Loucy (cell line): ENCODE results near the gene CADM4.

Experiments
- EZH2phosphoT487 ChIP-seq: fragments of 200-600 bp; IDR thresholded peaks from 2 replicates; pipeline ENCODE4 v1.6.1; 2018; ENCODE audit warnings: antibody characterized with exemption, mild to moderate bottlenecking, moderate library complexity, borderline replicate concordance
- TF ChIP-seq, protein P1 (sequence below): fragments of 200-600 bp; sonication (generic); conservative IDR thresholded peaks from 2 replicates; pipeline ENCODE4 v1.5.1; 2014; ENCODE audit warnings: mild to moderate bottlenecking, antibody characterized with exemption, low read length

DNA sequence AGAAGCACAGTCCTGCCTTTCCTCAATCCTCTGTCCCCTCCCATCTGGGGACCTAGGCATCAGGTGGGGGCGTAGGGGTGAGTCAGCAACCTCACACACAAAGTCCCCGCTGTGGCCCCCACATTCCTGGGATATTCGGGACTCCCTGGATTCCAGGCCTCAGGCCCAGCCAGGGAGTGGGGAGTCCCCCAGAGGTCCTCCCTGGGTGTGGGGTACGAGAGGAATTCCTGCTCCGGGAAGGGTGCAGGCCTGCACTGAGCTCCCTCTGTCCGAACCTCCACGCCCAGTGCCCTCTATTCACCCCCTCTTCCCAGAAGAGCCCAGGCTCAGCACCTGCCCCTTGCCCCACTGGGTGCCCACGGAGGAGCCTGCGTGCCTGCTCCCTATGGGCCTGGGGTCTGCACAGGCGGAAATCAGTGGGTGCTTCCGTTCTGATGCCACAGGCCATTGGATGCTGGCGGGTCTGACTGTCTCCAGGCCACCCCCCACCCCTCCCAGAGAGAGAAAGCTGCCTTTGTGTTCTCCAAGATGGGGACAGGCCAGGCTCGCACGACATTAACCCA, 3.4 kb downstream of the CADM4 start:
- TF ChIP-seq, protein P1, sequence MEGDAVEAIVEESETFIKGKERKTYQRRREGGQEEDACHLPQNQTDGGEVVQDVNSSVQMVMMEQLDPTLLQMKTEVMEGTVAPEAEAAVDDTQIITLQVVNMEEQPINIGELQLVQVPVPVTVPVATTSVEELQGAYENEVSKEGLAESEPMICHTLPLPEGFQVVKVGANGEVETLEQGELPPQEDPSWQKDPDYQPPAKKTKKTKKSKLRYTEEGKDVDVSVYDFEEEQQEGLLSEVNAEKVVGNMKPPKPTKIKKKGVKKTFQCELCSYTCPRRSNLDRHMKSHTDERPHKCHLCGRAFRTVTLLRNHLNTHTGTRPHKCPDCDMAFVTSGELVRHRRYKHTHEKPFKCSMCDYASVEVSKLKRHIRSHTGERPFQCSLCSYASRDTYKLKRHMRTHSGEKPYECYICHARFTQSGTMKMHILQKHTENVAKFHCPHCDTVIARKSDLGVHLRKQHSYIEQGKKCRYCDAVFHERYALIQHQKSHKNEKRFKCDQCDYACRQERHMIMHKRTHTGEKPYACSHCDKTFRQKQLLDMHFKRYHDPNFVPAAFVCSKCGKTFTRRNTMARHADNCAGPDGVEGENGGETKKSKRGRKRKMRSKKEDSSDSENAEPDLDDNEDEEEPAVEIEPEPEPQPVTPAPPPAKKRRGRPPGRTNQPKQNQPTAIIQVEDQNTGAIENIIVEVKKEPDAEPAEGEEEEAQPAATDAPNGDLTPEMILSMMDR = no peak
- TF ChIP-seq EZH2phosphoT487 = no peak
